ENCODE data around the gene CCDC184. TPM values are rescaled to one million over a fixed set of nuclear protein-coding genes. Genes with fewer than 3 reads are reported as not detected.
A peak's percentile ranks its signal among the peaks of the same experiment; 100 is the strongest.

CCDC184 gene
- polyA plus RNA-seq, 3 donors: 0.03 TPM; not detected in 2

DNA sequence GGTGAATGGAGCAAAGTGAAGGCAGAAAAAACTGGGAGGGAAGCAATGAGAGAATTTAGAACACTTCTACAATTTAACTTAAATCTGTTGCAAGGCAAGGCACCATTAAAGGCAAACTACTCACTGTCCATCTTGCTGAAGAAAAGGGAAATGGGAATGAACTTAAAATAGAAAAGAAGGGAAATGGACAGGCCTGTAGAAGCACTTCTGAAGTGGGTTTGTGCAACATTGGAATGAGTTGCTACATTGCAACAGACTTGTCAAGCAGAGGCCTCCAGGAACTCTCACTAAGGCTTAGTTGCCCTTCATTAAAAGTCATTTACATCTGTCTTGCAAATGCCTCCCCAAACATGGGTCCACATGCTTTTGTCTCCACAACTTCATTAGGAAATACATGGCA, 33.3 kb downstream of the CCDC184 start:
- Mint-ChIP-seq H3K27me3 (ENCODE audit: low read depth in 3 of 3) (no peaks in the 10 kb centered on the region), H3K36me3 (peaks cover 3 to 10% of the 10 kb centered on the region in 2 donors), H3K4me1 (peaks cover 41% of the 10 kb centered on the region), H3K4me3 (no peak overlapping the region), H3K27ac (peak overlapping the region in 3 of 7 donors; percentile 80 to 82 (median 80)), H3K9me3 (no peaks in the 10 kb centered on the region)
- peak overlapping the region in 1 of 2 donors; percentile 74 for H3K27ac ChIP-seq (ENCODE audit: low read depth in 1 of 2, low read length in 2 of 2)
- no peaks in the 10 kb centered on the region for H3K27me3 ChIP-seq (ENCODE audit: control insufficient read depth in 2 of 2, insufficient read depth in 2 of 2, low read length in 2 of 2)
- peaks cover 56 to 63% of the 10 kb centered on the region in 2 donors for H3K4me1 ChIP-seq (ENCODE audit: control insufficient read depth in 1 of 2, insufficient read depth in 2 of 2, low read length in 2 of 2)
- H3K4me2 ChIP-seq (replicated peaks; ENCODE audit: extremely low read depth, low read length, poor library complexity, severe bottlenecking): peak overlapping the region; percentile 55
- DNase-seq: peak; percentile 61 to 82 (median 75)
- H3K4me3 ChIP-seq (replicated peaks in 1 of 3; ENCODE audit: low read depth in 2 of 3, low read length in 3 of 3): peak overlapping the region in 1 of 3 experiments; percentile 57
- intact Hi-C loops (cut with micrococcal nuclease): loop anchor here (10.0 kb wide), 1 partner anchor 68 kb away; no protein-coding TSS in a partner anchor
- no peaks in the 10 kb centered on the region for H4K20me1 ChIP-seq (ENCODE audit: insufficient read depth, low read length)
- H3K36me3 ChIP-seq (replicated peaks in 1 of 2; ENCODE audit: control insufficient read depth in 1 of 2, insufficient read depth in 2 of 2, low read length in 2 of 2): no peaks in the 10 kb centered on the region
- no peak overlapping the region for H3K9ac ChIP-seq (ENCODE audit: insufficient read depth, low read length, poor library complexity, severe bottlenecking)
- H3K9me3 ChIP-seq (replicated peaks in 1 of 2; ENCODE audit: control insufficient read depth in 1 of 2, insufficient read depth in 1 of 2, low read length in 2 of 2): no peaks in the 10 kb centered on the region
- H2AFZ ChIP-seq (ENCODE audit: insufficient read depth, low read depth, low read length, poor library complexity, severe bottlenecking): no peak overlapping the region
- TF ChIP-seq CTCF (IDR thresholded peaks at IDR 0.05): no peak
- peaks cover 50% of the 10 kb centered on the region for H3K79me2 ChIP-seq (ENCODE audit: insufficient read depth, low read length)

- Histone ChIP-seq H3K27ac (ENCODE audit: low read depth in 1 of 2, low read length in 2 of 2) (no peak overlapping the region), H3K9ac (ENCODE audit: insufficient read depth, low read length, poor library complexity, severe bottlenecking) (no peak overlapping the region), H2AFZ (ENCODE audit: insufficient read depth, low read depth, low read length, poor library complexity, severe bottlenecking) (no peak overlapping the region), H3K4me1 (ENCODE audit: control insufficient read depth in 1 of 2, insufficient read depth in 2 of 2, low read length in 2 of 2) (peaks cover 33 to 35% of the 10 kb centered on the region in 2 donors), H3K9me3 (replicated peaks in 1 of 2; ENCODE audit: control insufficient read depth in 1 of 2, insufficient read depth in 1 of 2, low read length in 2 of 2) (no peaks in the 10 kb centered on the region), H4K20me1 (ENCODE audit: insufficient read depth, low read length) (no peaks in the 10 kb centered on the region), H3K4me3 (replicated peaks in 1 of 3; ENCODE audit: low read depth in 2 of 3, low read length in 3 of 3) (no peak overlapping the region), H3K36me3 (replicated peaks in 1 of 2; ENCODE audit: control insufficient read depth in 1 of 2, insufficient read depth in 2 of 2, low read length in 2 of 2) (peaks cover 16 to 18% of the 10 kb centered on the region in 2 donors), H3K27me3 (ENCODE audit: control insufficient read depth in 2 of 2, insufficient read depth in 2 of 2, low read length in 2 of 2) (no peaks in the 10 kb centered on the region), H3K79me2 (ENCODE audit: insufficient read depth, low read length) (peaks cover 25% of the 10 kb centered on the region), H3K4me2 (replicated peaks; ENCODE audit: extremely low read depth, low read length, poor library complexity, severe bottlenecking) (no peak overlapping the region)
- intact Hi-C loops (cut with micrococcal nuclease): loop anchor here (10.0 kb wide), 1 partner anchor 65 kb away; no protein-coding TSS in a partner anchor
- H3K4me3 Mint-ChIP-seq: no peak overlapping the region
- peaks cover 0 to 7% (median 0%) of the 10 kb centered on the region in 7 donors for H3K9me3 Mint-ChIP-seq
- peaks cover 22 to 33% of the 10 kb centered on the region in 2 donors for H3K36me3 Mint-ChIP-seq
- peaks cover 0 to 1% (median 0%) of the 10 kb centered on the region in 3 donors for H3K27me3 Mint-ChIP-seq (ENCODE audit: low read depth in 3 of 3)
- DNase-seq: no peak
- TF ChIP-seq CTCF (IDR thresholded peaks at IDR 0.05): no peak
- H3K4me1 Mint-ChIP-seq: peaks cover 19% of the 10 kb centered on the region
- WGBS (ENCODE audit: insufficient coverage): no CpG with 5 or more reads among the region's 1 CpG
- H3K27ac Mint-ChIP-seq: no peak overlapping the region
These were observed 36.2 kb downstream of the CCDC184 start for GRCh38 chr12:48219631-48220030.
